ENCODE results near the gene MLH3.
A peak's percentile ranks its signal among the peaks of the same experiment; 100 is the strongest.

Gene MLH3

GRCh38 chr14:75051556-75051899 is 261 bp upstream of the MLH3 start:
- TF ChIP-seq CTCF (conservative IDR thresholded peaks at IDR 0.05; ENCODE audit: low read length): no peak
- TF ChIP-seq EZH2phosphoT487 (IDR thresholded peaks at IDR 0.05; ENCODE audit: borderline replicate concordance): no peak
- Histone ChIP-seq H4K20me1 (ENCODE audit: insufficient read depth, low read length, poor library complexity, severe bottlenecking) (peaks cover 5% of the 10 kb centered on the region), H3K9ac (ENCODE audit: low read depth, low read length, poor library complexity, severe bottlenecking) (peak overlapping the region; percentile 89), H3K4me2 (ENCODE audit: low read depth, low read length, poor library complexity, severe bottlenecking) (peak overlapping the region; percentile 80), H3K9me2 (replicated peaks; ENCODE audit: low read depth, low read length) (no peaks in the 10 kb centered on the region), H3K79me2 (ENCODE audit: insufficient read depth, low read length) (peaks cover 20% of the 10 kb centered on the region), H3K36me3 (ENCODE audit: insufficient read depth, low read length) (no peaks in the 10 kb centered on the region), H3K4me3 (ENCODE audit: low read length, poor library complexity, severe bottlenecking) (peak overlapping the region; percentile 83), H3K4me1 (ENCODE audit: insufficient read depth, low read length, poor library complexity, severe bottlenecking) (peaks cover 17% of the 10 kb centered on the region), H2AFZ (ENCODE audit: low read length) (peak overlapping the region; percentile 92; the same call in 1 of the 2 replicates), H3K9me3 (ENCODE audit: insufficient read depth, low read depth, low read length) (no peaks in the 10 kb centered on the region), H3F3A (ENCODE audit: low read depth) (0 out of 2 replicates have a peak, but pooled peaks cover 12% of the 10 kb centered on the region), H3K27me3 (ENCODE audit: insufficient read depth, low read length, poor library complexity, severe bottlenecking) (no peaks in the 10 kb centered on the region)

- H3K79me2 ChIP-seq (ENCODE audit: insufficient read depth, low read length): peaks cover 20% of the 10 kb centered on the region
- H3K9ac ChIP-seq (ENCODE audit: low read depth, low read length, poor library complexity, severe bottlenecking): peak overlapping the region; percentile 89
- peaks cover 19% of the 10 kb centered on the region for H3K4me1 ChIP-seq (ENCODE audit: insufficient read depth, low read length, poor library complexity, severe bottlenecking)
- no peaks in the 10 kb centered on the region for H3K27me3 ChIP-seq (ENCODE audit: insufficient read depth, low read length, poor library complexity, severe bottlenecking)
- no peak for TF ChIP-seq CTCF (conservative IDR thresholded peaks at IDR 0.05; ENCODE audit: low read length)
- no peak for TF ChIP-seq EZH2phosphoT487 (IDR thresholded peaks at IDR 0.05; ENCODE audit: borderline replicate concordance)
- peaks cover 5% of the 10 kb centered on the region for H4K20me1 ChIP-seq (ENCODE audit: insufficient read depth, low read length, poor library complexity, severe bottlenecking)
- peak overlapping the region; percentile 83 for H3K4me3 ChIP-seq (ENCODE audit: low read length, poor library complexity, severe bottlenecking)
- H2AFZ ChIP-seq (ENCODE audit: low read length): no peak overlapping the region
- H3K36me3 ChIP-seq (ENCODE audit: insufficient read depth, low read length): no peaks in the 10 kb centered on the region
- H3K9me3 ChIP-seq (ENCODE audit: insufficient read depth, low read depth, low read length): no peaks in the 10 kb centered on the region
- H3F3A ChIP-seq (ENCODE audit: low read depth): 0 out of 2 replicates have a peak, but pooled peaks cover 12% of the 10 kb centered on the region
- no peaks in the 10 kb centered on the region for H3K9me2 ChIP-seq (replicated peaks; ENCODE audit: low read depth, low read length)
- peak overlapping the region; percentile 80 for H3K4me2 ChIP-seq (ENCODE audit: low read depth, low read length, poor library complexity, severe bottlenecking)
Observed at GRCh38 chr14:75049731-75050201, 1.5 kb downstream of the MLH3 start.

GRCh38 chr14:75049136-75049535 is 2.1 kb downstream of the MLH3 start:
- H3K9me3 ChIP-seq (ENCODE audit: insufficient read depth, low read depth, low read length): no peaks in the 10 kb centered on the region
- no peaks in the 10 kb centered on the region for H3K27me3 ChIP-seq (ENCODE audit: insufficient read depth, low read length, poor library complexity, severe bottlenecking)
- H3K9me2 ChIP-seq (replicated peaks; ENCODE audit: low read depth, low read length): no peaks in the 10 kb centered on the region
- H4K20me1 ChIP-seq (ENCODE audit: insufficient read depth, low read length, poor library complexity, severe bottlenecking): peaks cover 5% of the 10 kb centered on the region
- no peak for TF ChIP-seq EZH2phosphoT487 (IDR thresholded peaks at IDR 0.05; ENCODE audit: borderline replicate concordance)
- TF ChIP-seq CTCF (conservative IDR thresholded peaks at IDR 0.05; ENCODE audit: low read length): no peak
- H3K4me1 ChIP-seq (ENCODE audit: insufficient read depth, low read length, poor library complexity, severe bottlenecking): peaks cover 25% of the 10 kb centered on the region
- H3K9ac ChIP-seq (ENCODE audit: low read depth, low read length, poor library complexity, severe bottlenecking): peak overlapping the region; percentile 1
- peak overlapping the region; percentile 80 for H3K4me2 ChIP-seq (ENCODE audit: low read depth, low read length, poor library complexity, severe bottlenecking)
- H3K4me3 ChIP-seq (ENCODE audit: low read length, poor library complexity, severe bottlenecking): no peak overlapping the region
- H3F3A ChIP-seq (ENCODE audit: low read depth): 0 out of 2 replicates have a peak, but pooled peaks cover 12% of the 10 kb centered on the region
- H3K36me3 ChIP-seq (ENCODE audit: insufficient read depth, low read length): no peaks in the 10 kb centered on the region
- H3K79me2 ChIP-seq (ENCODE audit: insufficient read depth, low read length): peaks cover 20% of the 10 kb centered on the region
- H2AFZ ChIP-seq (ENCODE audit: low read length): no peak overlapping the region

All from Loucy (cell line).